HEK293 (cell line): Measurements from ENCODE around the gene PPIE.

ENCODE experiments used
- CTCF ChIA-PET: fragments of 350-600 bp; formaldehyde crosslinking; extraction: SDS; loops from one replicate; lab custom pipeline; 2021; ENCODE audit warnings: antibody characterized with exemption; lab: Yijun Ruan, JAX
- POLR2A ChIA-PET: fragments of 300-600 bp; formaldehyde crosslinking; extraction: SDS; loops from one replicate; lab custom pipeline; 2020; ENCODE audit warnings: antibody characterized with exemption, inconsistent platforms; lab: Yijun Ruan, JAX
- H3K27ac ChIP-seq: fragments of 200-500 bp; sonication (Bioruptor generic); 2 replicates; pipeline ENCODE4 v1.5.1; 2014; ENCODE audit warnings: low read depth, low read length, control low read depth, inconsistent platforms; ENCODE audit errors: extremely low read depth
- H3K36me3 ChIP-seq, 2 experiments: fragments of 200-500 bp in 1 of 2; sonication (Bioruptor generic) in 1 of 2; 1 replicate in 1 of 2; 2 replicates in 1 of 2; pipeline ENCODE4 v1.5.1; 2014 to 2017; ENCODE audit warnings: inconsistent platforms in 2 of 2, low read length in 2 of 2; ENCODE audit not compliant: control insufficient read depth in 2 of 2, insufficient read depth in 1 of 2
- H3K4me1 ChIP-seq: fragments of 200-500 bp; sonication (Bioruptor generic); 2 replicates; pipeline ENCODE4 v1.5.1; 2014; ENCODE audit warnings: mild to moderate bottlenecking, low read length, inconsistent platforms; ENCODE audit not compliant: control insufficient read depth, insufficient read depth
- H3K4me3 ChIP-seq: 2 replicates; pipeline ENCODE4 v1.5.1; 2011; ENCODE audit warnings: low read depth, mild to moderate bottlenecking, control low read depth, low read length, moderate library complexity
- H3K9me3 ChIP-seq: fragments of 200-500 bp; sonication (Bioruptor generic); 2 replicates; pipeline ENCODE4 v1.5.1; 2014; ENCODE audit warnings: low read depth, low read length, inconsistent platforms; ENCODE audit not compliant: control insufficient read depth, insufficient read depth
- ELK4 ChIP-seq: IDR thresholded peaks from 2 replicates; pipeline ENCODE4 v1.6.1; 2011; ENCODE audit warnings: mild to moderate bottlenecking, low read depth, low read length, borderline replicate concordance
- GFI1B ChIP-seq: fragments of 450-650 bp; formaldehyde crosslinking; IDR thresholded peaks from 2 replicates; pipeline ENCODE4 v1.5.1; 2016; ENCODE audit warnings: missing biosample characterization, missing genetic modification characterization
- OVOL3 ChIP-seq: fragments of 450-650 bp; formaldehyde crosslinking; IDR thresholded peaks from 2 replicates; pipeline ENCODE4 v1.5.1; 2016; ENCODE audit warnings: missing biosample characterization, missing genetic modification characterization
- PATZ1 ChIP-seq: fragments of 450-650 bp; formaldehyde crosslinking; IDR thresholded peaks from 2 replicates; pipeline ENCODE4 v1.5.1; 2016; ENCODE audit warnings: missing biosample characterization, missing genetic modification characterization
- PRDM1 ChIP-seq: fragments of 450-650 bp; formaldehyde crosslinking; IDR thresholded peaks from 2 replicates; pipeline ENCODE4; 2016; ENCODE audit warnings: missing biosample characterization, missing genetic modification characterization
- YY2 ChIP-seq: fragments of 450-650 bp; formaldehyde crosslinking; IDR thresholded peaks from 2 replicates; pipeline ENCODE4 v1.5.1; 2016; ENCODE audit warnings: missing biosample characterization, missing genetic modification characterization
- ZBTB20 ChIP-seq: fragments of 450-650 bp; formaldehyde crosslinking; IDR thresholded peaks from 2 replicates; pipeline ENCODE4 v1.5.1; 2016; ENCODE audit warnings: missing biosample characterization, missing genetic modification characterization
- ZFHX2 ChIP-seq: fragments of 450-650 bp; formaldehyde crosslinking; conservative IDR thresholded peaks from 2 replicates; pipeline ENCODE4 v1.5.1; 2016; ENCODE audit warnings: missing biosample characterization, missing genetic modification characterization
- ZNF138 ChIP-seq: fragments of 450-650 bp; formaldehyde crosslinking; IDR thresholded peaks from 2 replicates; pipeline ENCODE4 v1.5.1; 2016; ENCODE audit warnings: missing biosample characterization, missing genetic modification characterization, borderline replicate concordance
- ZNF148 ChIP-seq: fragments of 450-650 bp; formaldehyde crosslinking; IDR thresholded peaks from 2 replicates; pipeline ENCODE4 v1.5.0; 2017; ENCODE audit warnings: missing biosample characterization, missing genetic modification characterization, borderline replicate concordance
- ZNF202 ChIP-seq: fragments of 450-650 bp; formaldehyde crosslinking; IDR thresholded peaks from 2 replicates; pipeline ENCODE4 v1.5.1; 2016; ENCODE audit warnings: missing biosample characterization, missing genetic modification characterization, borderline replicate concordance
- ZNF26 ChIP-seq: fragments of 450-650 bp; formaldehyde crosslinking; IDR thresholded peaks from 2 replicates; pipeline ENCODE4 v1.5.1; 2016; ENCODE audit warnings: missing biosample characterization, missing genetic modification characterization
- ZNF354C ChIP-seq: fragments of 450-650 bp; formaldehyde crosslinking; IDR thresholded peaks from 2 replicates; pipeline ENCODE4 v1.5.1; 2016; ENCODE audit warnings: missing biosample characterization, missing genetic modification characterization, low read depth, borderline replicate concordance
- ZNF521 ChIP-seq: fragments of 450-650 bp; formaldehyde crosslinking; IDR thresholded peaks from 2 replicates; pipeline ENCODE4 v1.5.1; 2017; ENCODE audit warnings: missing biosample characterization, mild to moderate bottlenecking, missing genetic modification characterization
- ZNF544 ChIP-seq: fragments of 450-650 bp; formaldehyde crosslinking; IDR thresholded peaks from 2 replicates; pipeline ENCODE4 v1.5.0; 2017; ENCODE audit warnings: missing biosample characterization, missing genetic modification characterization
- ZNF580 ChIP-seq: fragments of 450-650 bp; formaldehyde crosslinking; IDR thresholded peaks from 2 replicates; pipeline ENCODE4 v1.5.1; 2016; ENCODE audit warnings: missing biosample characterization, missing genetic modification characterization
- ZNF596 ChIP-seq: fragments of 450-650 bp; IDR thresholded peaks from 2 replicates; pipeline ENCODE4 v1.5.0; 2018; ENCODE audit warnings: missing biosample characterization, mild to moderate bottlenecking, missing genetic modification characterization, moderate library complexity
- ZNF629 ChIP-seq: fragments of 450-650 bp; formaldehyde crosslinking; IDR thresholded peaks from 2 replicates; pipeline ENCODE4 v1.5.1; 2017; ENCODE audit warnings: missing biosample characterization, missing genetic modification characterization
- ZNF658 ChIP-seq: fragments of 450-650 bp; formaldehyde crosslinking; IDR thresholded peaks from 2 replicates; pipeline ENCODE4; 2016; ENCODE audit warnings: missing biosample characterization, missing genetic modification characterization
- ZNF670 ChIP-seq: fragments of 450-650 bp; formaldehyde crosslinking; IDR thresholded peaks from 2 replicates; pipeline ENCODE4 v1.5.1; 2016; ENCODE audit warnings: missing biosample characterization, missing genetic modification characterization, low read depth
- ZNF768 ChIP-seq: fragments of 450-650 bp; formaldehyde crosslinking; IDR thresholded peaks from 2 replicates; pipeline ENCODE4 v1.5.1; 2018; ENCODE audit warnings: missing biosample characterization, mild to moderate bottlenecking, missing genetic modification characterization
- ZSCAN23 ChIP-seq: fragments of 450-650 bp; formaldehyde crosslinking; IDR thresholded peaks from 2 replicates; pipeline ENCODE4 v1.5.1; 2016; ENCODE audit warnings: missing biosample characterization, missing genetic modification characterization

PPIE gene

GRCh38 chr1:39727221-39727931 is 11.3 kb upstream of the PPIE start:
- Histone ChIP-seq H3K27ac (no peak overlapping the region), H3K4me3 (no peak overlapping the region), H3K9me3 (no peaks in the 10 kb centered on the region), H3K4me1 (no peaks in the 10 kb centered on the region), H3K36me3 (no peaks in the 10 kb centered on the region)
- ChIA-PET POLR2A (interaction anchor here (1.2 kb wide), 1 partner anchor 11 kb away, joined by 3 read pairs; the partner anchor contains the start of gene PPIE), CTCF (interaction anchor here (0.6 to 1.2 kb wide), 5 partner anchors 9 to 282 kb away, joined by 3 to 4 read pairs (median 3); no protein-coding TSS in a partner anchor)
- no peak for TF ChIP-seq ZNF580 (tag by site-specific recombination)
- no peak for TF ChIP-seq YY2 (tag by site-specific recombination)
- TF ChIP-seq ZNF354C, result no peak
- TF ChIP-seq ELK4, result no peak
- TF ChIP-seq ZFHX2, result no peak
- no peak for TF ChIP-seq ZNF629
- TF ChIP-seq OVOL3 (tag by site-specific recombination), result no peak
- no peak for TF ChIP-seq ZNF596 (tag by site-specific recombination)

GRCh38 chr1:39727932-39728317 is 10.8 kb upstream of the PPIE start:
- no peak overlapping the region for H3K4me3 ChIP-seq
- H3K36me3 ChIP-seq, result no peaks in the 10 kb centered on the region
- ChIA-PET POLR2A (interaction anchor here (1.2 kb wide), 1 partner anchor 11 kb away, joined by 3 read pairs; the partner anchor contains the start of gene PPIE), CTCF (interaction anchor here (0.7 to 1.2 kb wide), 2 partner anchors 70 to 120 kb away, joined by 3 to 4 read pairs; no protein-coding TSS in a partner anchor)
- H3K9me3 ChIP-seq, result no peaks in the 10 kb centered on the region
- TF ChIP-seq ZNF148 (tag by site-specific recombination) (no peak), GFI1B (tag by site-specific recombination) (no peak), ZSCAN23 (tag by site-specific recombination) (no peak), ZNF26 (tag by site-specific recombination) (no peak), ZNF658 (tag by site-specific recombination) (no peak), ZNF670 (tag by site-specific recombination) (no peak), ZBTB20 (tag by site-specific recombination) (no peak), ZNF544 (tag by site-specific recombination) (no peak), ZNF521 (tag by site-specific recombination) (no peak), ZNF768 (tag by site-specific recombination) (no peak), ZNF202 (no peak), PRDM1 (tag by site-specific recombination) (no peak), ZNF138 (tag by site-specific recombination) (no peak), PATZ1 (tag by site-specific recombination) (no peak)
- H3K27ac ChIP-seq, result no peak overlapping the region
- H3K4me1 ChIP-seq, result no peaks in the 10 kb centered on the region
